ENCODE measurements around the gene ATXN10. TPM values are rescaled to one million over a fixed set of nuclear protein-coding genes. Genes with fewer than 3 reads are reported as not detected.

Gene ATXN10
- total and polyA plus RNA-seq, 2 of the 8 experiments (the other 6 are each of a cell fraction or from before 2014, with no cell fraction given) = 134 to 210 TPM

DNA sequence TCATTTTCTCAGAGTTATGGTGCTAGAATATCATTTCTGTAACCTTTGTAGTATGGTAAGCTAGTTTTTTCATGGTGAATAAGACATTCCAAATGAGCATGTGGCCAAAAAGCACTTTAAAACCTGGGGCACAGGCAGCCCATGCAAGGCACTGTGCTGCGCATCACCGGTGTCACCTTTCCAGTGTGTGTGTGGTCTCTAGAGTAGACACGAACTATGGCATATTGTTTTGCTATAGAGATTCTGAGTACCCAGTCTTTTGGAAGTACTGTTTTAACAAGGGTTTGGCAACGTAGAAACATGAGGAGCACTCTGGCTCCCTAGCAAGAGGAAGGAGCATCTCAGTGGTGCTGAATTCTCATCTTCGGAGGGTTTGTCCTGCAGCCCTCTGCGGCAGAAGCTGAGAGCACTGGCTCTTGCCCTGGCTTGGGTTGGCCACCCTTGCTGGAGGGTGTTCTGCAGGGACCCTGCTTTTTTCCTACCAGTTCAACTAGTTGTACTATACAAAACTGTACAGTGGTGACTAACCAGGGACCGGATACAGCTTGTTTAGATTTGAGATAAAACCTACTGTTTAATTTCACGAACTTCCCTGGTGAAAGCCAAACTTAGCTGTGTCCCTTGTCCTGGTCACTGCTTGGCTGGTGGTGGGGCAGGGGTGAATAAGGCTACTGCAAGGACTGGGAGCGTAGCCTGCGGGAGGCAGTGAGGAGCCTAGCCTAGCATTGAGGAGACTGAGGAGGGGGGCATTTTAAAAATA, 135.7 kb downstream of the ATXN10 start:
- no peak for FAIRE-seq
- no peak overlapping the region for H3K18ac ChIP-seq (ENCODE audit: extremely low read depth, low read length)
- ChIA-PET CTCF (ENCODE audit: partially characterized antibody) (interaction anchor here (0.7 to 1.4 kb wide), 5 partner anchors 9 to 187 kb away, joined by 3 to 6 read pairs (median 5); no protein-coding TSS in a partner anchor), POLR2A (ENCODE audit: partially characterized antibody) (interaction anchor here (1.0 to 1.3 kb wide), 2 partner anchors 10 to 19 kb away, joined by 3 read pairs; no protein-coding TSS in a partner anchor)
- H2BK120ac ChIP-seq (replicated peaks; ENCODE audit: low read depth, low read length) = no peak overlapping the region
- no peaks in the 10 kb centered on the region for H3K23me2 ChIP-seq (ENCODE audit: low read depth, low read length)
- no peak overlapping the region for H3K4me3 ChIP-seq (ENCODE audit: extremely low read depth in 1 of 4, insufficient read depth in 2 of 4, low read depth in 3 of 4, low read length in 4 of 4)
- TF ChIP-seq, protein P1, sequence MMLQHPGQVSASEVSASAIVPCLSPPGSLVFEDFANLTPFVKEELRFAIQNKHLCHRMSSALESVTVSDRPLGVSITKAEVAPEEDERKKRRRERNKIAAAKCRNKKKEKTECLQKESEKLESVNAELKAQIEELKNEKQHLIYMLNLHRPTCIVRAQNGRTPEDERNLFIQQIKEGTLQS (IDR thresholded peaks at IDR 0.05; ENCODE audit: insufficient read depth, low read depth, low read length) = no peak
- TF ChIP-seq ASH2L (IDR thresholded peaks at IDR 0.05; ENCODE audit: low read length) = no peak
- H3K4me1 ChIP-seq (replicated peaks in 1 of 4; ENCODE audit: control insufficient read depth in 3 of 4, insufficient read depth in 4 of 4, low read length in 3 of 4) = no peaks in the 10 kb centered on the region
- H2BK15ac ChIP-seq (ENCODE audit: low read length) = no peak overlapping the region
- no peak overlapping the region; a peak in 1 of 7 replicates for H3K9ac ChIP-seq (replicated peaks in 1 of 4; ENCODE audit: extremely low read depth in 1 of 4, low read depth in 3 of 4, low read length in 3 of 4)
- H4K8ac ChIP-seq (ENCODE audit: extremely low read depth, insufficient read depth, low read length) = no peak overlapping the region
- H3K27ac ChIP-seq (ENCODE audit: low read depth, low read length) = no peak overlapping the region
- no peak overlapping the region for H2BK5ac ChIP-seq (ENCODE audit: low read depth, low read length)
- H3K79me1 ChIP-seq (ENCODE audit: low read depth, low read length) = no peaks in the 10 kb centered on the region; the same call in 1 of the 2 replicates
- no peak overlapping the region for H3K56ac ChIP-seq (replicated peaks; ENCODE audit: insufficient read length, low read depth, low read length)
- H3K14ac ChIP-seq (ENCODE audit: insufficient read length) = no peak overlapping the region
- WGBS, 2 experiments (ENCODE audit: extremely low coverage in 1 of 2, insufficient coverage in 1 of 2, insufficient read length in 1 of 2, insufficient replicate concordance in 2 of 2, low coverage in 1 of 2, low lambda C conversion rate in 2 of 2, missing lambda C conversion rate in 1 of 2) = 88% methylated on average over 10 of the region's 10 CpGs; no CpG with 5 or more reads in 1 of the 2 experiments
- no peak for DNase-seq (ENCODE audit: low read depth in 1 of 2, low spot score in 2 of 2)
- no peak overlapping the region for H3K4me2 ChIP-seq (ENCODE audit: insufficient read depth in 1 of 2, low read depth in 2 of 2, low read length in 2 of 2)
- H2BK20ac ChIP-seq (ENCODE audit: low read length) = no peak overlapping the region
- H3K79me2 ChIP-seq (ENCODE audit: control insufficient read depth in 1 of 2, insufficient read depth in 2 of 2, low read length in 2 of 2) = no peaks in the 10 kb centered on the region
- H3K4ac ChIP-seq (replicated peaks; ENCODE audit: insufficient read length, low read depth, low read length) = no peak overlapping the region
- no peak overlapping the region for H2AFZ ChIP-seq (ENCODE audit: low read length)
- H4K91ac ChIP-seq (replicated peaks; ENCODE audit: insufficient read length, low read length) = no peak overlapping the region
- H2AK5ac ChIP-seq (ENCODE audit: low read depth, low read length) = no peak overlapping the region
- H3K9me3 ChIP-seq (ENCODE audit: insufficient read depth in 2 of 2, low read depth in 1 of 2, low read length in 1 of 2) = no peaks in the 10 kb centered on the region
- no peak overlapping the region for H2BK12ac ChIP-seq (ENCODE audit: low read depth, low read length)
- H4K20me1 ChIP-seq (replicated peaks in 1 of 2; ENCODE audit: control insufficient read depth in 1 of 2, insufficient read depth in 2 of 2, low read length in 2 of 2) = peaks cover 2% of the 10 kb centered on the region in 2 experiments
- H3K27me3 ChIP-seq (replicated peaks in 1 of 4; ENCODE audit: control insufficient read depth in 3 of 4, extremely low read depth in 1 of 4, insufficient read depth in 3 of 4, low read length in 3 of 4) = no peaks in the 10 kb centered on the region
- H4K5ac ChIP-seq (ENCODE audit: insufficient read length, low read depth, low read length) = no peak overlapping the region
- H3K23ac ChIP-seq (ENCODE audit: insufficient read length) = no peak overlapping the region
- peaks cover 0 to 3% (median 0%) of the 10 kb centered on the region in 4 experiments; a peak in 1 of 8 replicates for H3K36me3 ChIP-seq (ENCODE audit: control insufficient read depth in 2 of 4, insufficient read depth in 4 of 4, low read length in 3 of 4)

All from H1 (cell line).